ENCODE data around the gene EXD3. TPM values are rescaled to one million over a fixed set of nuclear protein-coding genes. Genes with fewer than 3 reads are reported as not detected.

Gene EXD3
- total and polyA plus RNA-seq, 8 donors, result 12.9 to 105 (median 24.0) TPM

DNA sequence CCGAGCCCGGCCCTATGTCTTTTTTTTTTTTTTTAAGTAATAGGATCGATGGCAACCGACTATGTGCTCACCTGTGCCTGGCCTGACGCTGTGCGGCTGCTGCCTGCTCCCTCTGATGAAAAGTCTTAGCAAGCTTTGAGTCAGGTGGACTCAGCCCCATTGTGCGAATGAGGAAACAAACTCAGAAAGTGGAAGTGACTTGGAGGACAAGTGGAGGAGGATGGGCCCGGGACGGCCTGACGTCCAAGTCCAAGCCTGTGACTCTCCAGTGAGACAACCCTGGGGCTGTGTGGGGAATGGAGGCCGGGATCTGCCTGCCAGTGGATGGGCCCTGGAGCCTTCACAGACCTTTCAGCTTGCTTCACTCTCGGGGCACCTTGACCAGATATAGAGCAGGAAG, 57.9 kb downstream of the EXD3 start:
- DNase-seq, result no peak
- H3K4me3 ChIP-seq, result no peak overlapping the region
- TF ChIP-seq POLR2AphosphoS5 (IDR thresholded peaks at IDR 0.05), result no peak
- TF ChIP-seq, protein P1, sequence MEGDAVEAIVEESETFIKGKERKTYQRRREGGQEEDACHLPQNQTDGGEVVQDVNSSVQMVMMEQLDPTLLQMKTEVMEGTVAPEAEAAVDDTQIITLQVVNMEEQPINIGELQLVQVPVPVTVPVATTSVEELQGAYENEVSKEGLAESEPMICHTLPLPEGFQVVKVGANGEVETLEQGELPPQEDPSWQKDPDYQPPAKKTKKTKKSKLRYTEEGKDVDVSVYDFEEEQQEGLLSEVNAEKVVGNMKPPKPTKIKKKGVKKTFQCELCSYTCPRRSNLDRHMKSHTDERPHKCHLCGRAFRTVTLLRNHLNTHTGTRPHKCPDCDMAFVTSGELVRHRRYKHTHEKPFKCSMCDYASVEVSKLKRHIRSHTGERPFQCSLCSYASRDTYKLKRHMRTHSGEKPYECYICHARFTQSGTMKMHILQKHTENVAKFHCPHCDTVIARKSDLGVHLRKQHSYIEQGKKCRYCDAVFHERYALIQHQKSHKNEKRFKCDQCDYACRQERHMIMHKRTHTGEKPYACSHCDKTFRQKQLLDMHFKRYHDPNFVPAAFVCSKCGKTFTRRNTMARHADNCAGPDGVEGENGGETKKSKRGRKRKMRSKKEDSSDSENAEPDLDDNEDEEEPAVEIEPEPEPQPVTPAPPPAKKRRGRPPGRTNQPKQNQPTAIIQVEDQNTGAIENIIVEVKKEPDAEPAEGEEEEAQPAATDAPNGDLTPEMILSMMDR (IDR thresholded peaks at IDR 0.05), result no peak
- TF ChIP-seq EP300 (IDR thresholded peaks at IDR 0.05), result no peak
- TF ChIP-seq POLR2A (IDR thresholded peaks at IDR 0.05), result no peak
- H3K27ac ChIP-seq, result no peak overlapping the region
- WGBS, 5 donors, result 91 to 93% (median 92%) methylated on average over 12 of the region's 12 CpGs
- H3K36me3 ChIP-seq, result peaks cover 0 to 24% (median 22%) of the 10 kb centered on the region in 4 donors
- H3K4me1 ChIP-seq, result peaks cover 0 to 5% (median under 1%) of the 10 kb centered on the region in 4 donors
- peaks cover 0 to 6% (median 0%) of the 10 kb centered on the region in 4 donors for H3K9me3 ChIP-seq
- intact Hi-C loops (cut with DNase I; ENCODE audit: low total_unique reads), result no loop called here
- no peaks in the 10 kb centered on the region for H3K27me3 ChIP-seq

DNA sequence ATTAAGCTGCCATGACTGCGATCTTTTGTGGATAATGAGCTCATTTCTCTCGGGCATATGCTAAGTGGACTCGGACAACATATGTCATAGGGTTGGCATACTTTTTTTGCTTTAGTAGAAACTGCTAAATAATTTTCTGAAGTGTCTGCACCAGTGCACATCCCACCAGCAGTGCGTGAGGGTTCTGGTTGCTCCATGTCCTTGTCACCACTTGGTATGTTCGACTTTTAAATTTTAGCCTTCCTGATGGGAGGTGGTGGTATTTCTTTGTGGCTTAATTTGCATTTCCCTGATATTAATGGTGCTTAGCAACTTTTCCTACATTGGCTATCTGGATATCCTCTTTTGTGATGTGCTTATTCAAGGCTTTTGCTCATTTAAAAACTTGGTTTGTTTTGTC, 63.1 kb downstream of the EXD3 start:
- H3K4me1 ChIP-seq, result no peaks in the 10 kb centered on the region
- H3K36me3 ChIP-seq, result peaks cover 0 to 9% (median 2%) of the 10 kb centered on the region in 4 donors
- H3K4me3 ChIP-seq, result no peak overlapping the region
- H3K27me3 ChIP-seq, result no peaks in the 10 kb centered on the region
- H3K27ac ChIP-seq, result no peak overlapping the region
- peaks cover 8 to 32% (median 18%) of the 10 kb centered on the region in 4 donors for H3K9me3 ChIP-seq
- intact Hi-C loops (cut with DNase I; ENCODE audit: low total_unique reads), result no loop called here
- DNase-seq, result no peak
- 92 to 97% (median 94%) methylated on average over 3 to 5 of the region's 5 CpGs; no CpG with 5 or more reads in 2 of the 5 donors for WGBS, 5 donors
- TF ChIP-seq, protein P1 (IDR thresholded peaks at IDR 0.05), result no peak
- TF ChIP-seq EP300 (IDR thresholded peaks at IDR 0.05), result no peak
- TF ChIP-seq POLR2A (IDR thresholded peaks at IDR 0.05), result no peak
- no peak for TF ChIP-seq POLR2AphosphoS5 (IDR thresholded peaks at IDR 0.05)

DNA sequence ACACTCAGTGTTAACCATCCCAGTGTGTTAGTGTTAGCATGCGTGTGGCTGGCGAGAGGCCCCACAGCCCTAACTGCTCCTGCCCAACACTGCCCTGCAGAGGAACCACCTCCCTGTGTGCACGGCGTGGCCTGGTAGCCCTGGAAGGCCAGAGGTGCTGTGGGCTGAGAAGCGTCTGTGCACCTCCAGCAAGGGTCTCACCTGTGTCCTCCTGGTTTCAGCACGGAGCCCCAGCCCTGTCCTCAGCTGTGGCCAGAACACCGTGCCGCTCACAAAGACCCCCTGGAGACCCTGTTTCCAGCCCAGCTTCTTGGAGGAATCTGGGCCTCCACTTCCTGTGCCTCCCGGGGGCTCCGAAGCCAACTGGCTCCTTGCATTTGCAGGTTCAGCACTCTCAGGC, 64.8 kb downstream of the EXD3 start:
- intact Hi-C loops (cut with DNase I; ENCODE audit: low total_unique reads), result no loop called here
- H3K9me3 ChIP-seq, result peaks cover 8 to 32% (median 15%) of the 10 kb centered on the region in 4 donors
- 96 to 100% (median 98%) methylated on average over 8 to 10 of the region's 10 CpGs for WGBS, 5 donors

DNA sequence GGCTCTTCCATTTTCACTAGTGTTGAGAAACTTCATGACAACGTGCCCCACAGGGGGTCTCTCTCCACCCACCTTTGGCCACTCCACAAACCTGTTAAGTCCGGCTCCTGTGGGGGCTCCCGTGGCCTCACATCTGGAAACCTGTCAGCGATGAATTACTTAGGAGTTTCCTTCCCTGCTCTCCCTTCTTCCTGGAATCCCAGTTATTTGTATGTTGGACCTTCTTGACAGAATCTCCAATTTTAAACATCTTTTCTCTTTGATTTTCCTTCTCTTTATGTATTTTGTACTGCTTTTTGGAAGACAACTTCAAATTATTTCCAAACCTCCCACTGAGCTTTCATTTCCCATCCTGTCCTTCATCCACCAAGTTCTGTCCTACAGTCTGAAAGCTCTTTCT, 65.8 kb downstream of the EXD3 start:
- peaks cover 0 to 9% (median 2%) of the 10 kb centered on the region in 4 donors for H3K36me3 ChIP-seq
- no peak for DNase-seq
- no peaks in the 10 kb centered on the region for H3K27me3 ChIP-seq
- TF ChIP-seq, protein P1 (IDR thresholded peaks at IDR 0.05), result no peak
- TF ChIP-seq POLR2AphosphoS5 (IDR thresholded peaks at IDR 0.05) (no peak), EP300 (IDR thresholded peaks at IDR 0.05) (no peak), POLR2A (IDR thresholded peaks at IDR 0.05) (no peak)
- 88 to 91% (median 88%) methylated on average over 4 of the region's 4 CpGs for WGBS, 5 donors
- H3K9me3 ChIP-seq, result peaks cover 8 to 32% (median 15%) of the 10 kb centered on the region in 4 donors
- intact Hi-C loops (cut with DNase I; ENCODE audit: low total_unique reads), result no loop called here
- H3K4me1 ChIP-seq, result no peaks in the 10 kb centered on the region
- H3K27ac ChIP-seq, result no peak overlapping the region
- no peak overlapping the region for H3K4me3 ChIP-seq

More for the DNA sequence above, 64.8 kb downstream of the EXD3 start:
- TF ChIP-seq EP300 (IDR thresholded peaks at IDR 0.05) (no peak), POLR2A (IDR thresholded peaks at IDR 0.05) (no peak), POLR2AphosphoS5 (IDR thresholded peaks at IDR 0.05) (no peak)
- TF ChIP-seq, protein P1 (IDR thresholded peaks at IDR 0.05), result no peak
- Histone ChIP-seq H3K4me3 (no peak overlapping the region), H3K4me1 (no peaks in the 10 kb centered on the region), H3K36me3 (peaks cover 0 to 9% (median 2%) of the 10 kb centered on the region in 4 donors), H3K27ac (no peak overlapping the region), H3K27me3 (no peaks in the 10 kb centered on the region)
- DNase-seq, result peak in 1 of 2 donors; percentile 15

All from stomach (tissue), 9 donors.